Fibroblast of skin of right biceps (primary cell): Measurements from ENCODE around the gene SGSH.
A peak's percentile ranks its signal among the peaks of the same experiment; 100 is the strongest.
"Not testable (repeated sequence)": the region's sequence is repeated elsewhere in the genome, so short reads cannot be mapped to it uniquely, and the experiment has no call there.

Experiments
- DNase-seq: peaks from one replicate; pipeline ENCODE4 v3.0.0-alpha.2; 2013

SGSH gene

DNA sequence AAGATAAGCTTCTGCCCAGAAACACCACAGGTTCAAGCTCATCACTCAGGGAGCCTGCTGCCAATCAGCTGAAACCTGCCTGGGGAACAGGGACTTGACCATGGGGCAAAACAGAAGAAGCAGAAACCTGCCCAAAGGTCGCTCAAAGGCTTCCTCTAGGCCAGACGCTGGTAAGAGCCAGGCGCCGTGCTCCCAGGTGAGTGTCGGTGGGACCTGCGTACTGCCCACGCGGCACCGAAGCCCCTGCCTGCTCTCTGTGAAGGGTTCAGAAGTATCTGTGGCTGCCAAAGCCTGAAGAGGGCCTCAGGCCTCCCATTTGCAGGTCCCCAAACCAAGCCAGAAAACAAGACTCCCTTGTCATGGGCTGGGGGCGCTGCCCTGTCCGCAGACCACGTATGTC is 10.4 kb downstream of the SGSH start:
- no peak for DNase-seq

DNA sequence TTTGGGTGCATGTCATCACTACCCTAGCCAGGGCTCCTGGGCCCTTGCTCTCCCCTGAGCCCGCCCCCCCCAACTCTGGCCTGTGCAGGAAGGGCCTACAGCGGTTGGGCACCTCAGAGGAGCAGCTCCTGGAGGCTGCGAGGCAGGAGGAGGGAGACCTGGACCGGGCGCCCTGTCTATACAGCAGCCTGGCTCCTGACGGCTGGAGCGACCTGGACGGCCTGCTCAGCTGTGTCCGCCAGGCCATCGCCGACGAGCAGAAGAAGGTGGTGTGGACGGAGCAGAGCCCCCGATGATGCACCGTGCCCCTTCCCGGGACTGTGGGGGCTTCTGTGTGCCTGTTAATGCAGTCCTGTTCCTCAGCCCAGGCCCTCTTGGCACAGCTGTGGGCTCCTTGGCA is 12.1 kb downstream of the SGSH start:
- no peak for DNase-seq

DNA sequence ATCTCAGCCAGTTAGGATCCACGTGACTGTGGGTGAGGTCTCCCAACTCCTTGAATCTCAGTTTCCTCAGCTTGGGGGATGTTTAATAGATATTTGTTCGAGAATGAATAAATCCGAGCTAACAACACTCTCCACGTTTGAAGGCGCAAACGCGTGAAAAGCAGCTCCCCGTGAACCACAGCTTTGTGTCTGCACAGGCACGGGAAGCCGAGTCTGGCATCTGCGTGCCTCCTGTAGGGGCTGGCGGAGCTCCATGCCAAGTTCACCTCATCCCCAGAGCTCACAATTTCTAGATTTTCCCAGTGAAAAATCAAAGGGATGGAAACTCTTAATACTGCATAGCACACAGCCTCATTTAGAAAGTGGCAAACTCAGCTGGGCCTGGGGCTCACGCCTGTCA is 14.3 kb downstream of the SGSH start:
- DNase-seq = no peak

DNA sequence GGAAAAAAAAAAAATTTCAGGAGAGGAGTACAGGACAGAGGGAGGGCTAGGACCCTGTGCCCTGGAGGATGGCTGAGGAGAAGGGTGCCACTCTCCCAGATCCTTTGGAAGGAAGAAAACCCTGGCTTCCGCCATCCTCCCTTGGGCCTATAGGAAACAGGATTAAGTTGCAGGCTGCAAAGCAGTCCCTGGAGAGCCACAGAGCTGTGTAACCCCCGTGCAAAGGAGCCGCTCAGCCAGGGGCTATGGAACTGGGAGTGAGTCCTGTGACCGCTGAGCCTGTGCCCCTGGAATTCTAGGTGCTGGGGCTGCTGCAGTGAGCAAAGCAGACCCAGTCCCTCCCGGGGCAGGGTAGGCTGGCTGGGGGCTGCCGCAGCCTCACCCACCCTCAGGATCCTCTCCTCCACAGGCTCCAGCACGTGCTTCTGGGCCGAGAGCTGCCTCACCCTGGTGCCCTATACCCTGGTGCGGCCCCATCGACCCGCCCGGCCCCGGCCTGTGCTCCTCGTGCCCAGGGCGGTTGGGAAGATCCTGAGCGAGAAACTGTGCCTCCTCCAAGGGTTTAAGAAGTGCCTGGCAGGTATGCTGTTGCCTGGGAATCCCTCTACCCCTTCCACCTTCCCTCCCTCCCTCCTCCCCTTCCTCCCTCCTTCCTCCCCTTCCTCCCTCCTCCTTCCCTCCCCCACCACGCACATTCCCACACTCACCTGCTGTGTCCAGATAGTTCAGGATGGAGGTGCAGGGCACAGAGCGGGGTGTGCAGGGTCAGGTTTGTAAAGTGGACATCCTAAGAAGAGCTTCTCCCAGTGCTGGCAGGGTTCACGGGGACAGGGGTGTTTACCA is 15.3 kb downstream of the SGSH start:
- DNase-seq = no peak

DNA sequence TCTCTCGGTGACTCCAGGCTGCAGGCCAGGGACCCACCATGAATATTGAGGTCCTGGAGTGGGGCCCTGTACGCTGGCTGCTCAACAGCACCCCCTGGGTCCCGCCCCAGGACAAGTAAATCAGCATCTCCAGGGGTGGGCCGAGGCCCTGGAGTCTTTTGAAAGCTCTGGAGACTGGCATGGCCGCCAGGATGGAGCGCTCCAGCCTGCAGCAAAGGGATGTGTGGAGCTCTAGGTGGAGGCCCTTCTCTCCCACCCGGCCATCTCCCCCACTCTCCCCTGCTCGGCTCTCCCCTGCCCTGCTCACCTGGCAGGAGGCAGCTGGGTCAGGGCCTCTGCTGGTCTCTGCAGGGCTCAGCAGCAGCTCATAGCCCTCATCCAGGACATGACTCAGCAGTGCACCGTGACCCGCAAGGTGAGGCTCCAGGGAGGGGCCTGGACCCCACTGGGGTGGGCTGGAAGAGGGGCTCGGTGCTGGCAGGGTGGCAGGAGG is 16.6 kb downstream of the SGSH start:
- no peak for DNase-seq

DNA sequence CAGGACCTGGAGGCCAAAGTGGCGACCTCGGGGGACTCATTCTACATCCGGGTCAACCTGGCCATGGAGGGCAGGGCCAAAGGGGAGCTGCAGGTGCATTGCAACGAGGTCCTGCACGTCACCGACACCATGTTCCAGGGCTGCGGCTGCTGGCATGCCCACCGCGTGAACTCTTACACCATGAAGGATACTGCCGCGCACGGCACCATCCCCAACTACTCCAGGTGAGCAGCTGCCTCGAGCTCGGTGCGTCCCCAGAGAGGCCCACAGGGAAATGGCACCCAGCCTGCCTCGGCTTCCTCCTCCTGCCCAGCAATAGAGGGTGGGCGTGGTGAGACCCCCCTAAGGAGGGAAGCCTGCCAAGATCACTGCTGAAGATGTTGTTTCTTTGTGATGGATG is 17.9 kb downstream of the SGSH start:
- DNase-seq = no peak

DNA sequence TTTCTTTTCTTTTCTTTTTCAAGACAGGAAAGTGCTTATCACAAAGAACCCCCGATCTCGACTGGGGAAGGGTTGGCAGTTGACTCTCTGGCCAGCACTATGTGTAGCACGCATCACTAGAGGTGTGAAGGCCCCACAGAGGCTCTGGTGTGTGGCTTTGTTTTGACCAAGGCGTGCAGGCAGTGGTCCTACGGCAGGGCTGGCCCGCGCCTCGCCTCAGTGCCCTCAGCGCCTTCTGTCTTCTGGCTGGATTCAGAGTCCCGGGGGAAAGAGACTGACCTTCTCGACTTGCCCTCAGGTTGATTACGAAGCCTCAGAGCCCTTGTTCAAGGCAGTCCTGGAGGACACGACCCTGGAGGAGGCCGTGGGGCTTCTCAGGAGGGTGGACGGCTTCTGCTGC is 18.7 kb downstream of the SGSH start:
- no peak for DNase-seq

DNA sequence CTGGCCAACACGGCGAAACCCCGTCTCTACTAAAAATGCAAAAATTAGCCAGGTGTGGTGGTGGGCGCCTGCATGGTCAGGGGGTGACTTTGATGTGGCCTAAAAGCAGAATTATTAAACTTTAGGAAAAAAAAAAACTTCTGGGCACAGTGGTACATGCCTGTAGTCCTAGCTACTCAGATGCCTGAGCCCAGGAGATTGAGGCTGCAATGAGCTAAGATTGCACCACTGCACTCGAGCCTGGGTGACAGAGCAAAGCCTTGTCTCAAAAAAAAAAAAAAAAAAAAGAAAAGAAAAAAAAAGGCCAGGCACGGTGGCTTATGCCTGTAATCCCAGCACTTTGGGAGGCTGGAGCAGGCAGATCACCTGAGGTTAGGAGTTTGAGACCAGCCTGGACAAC is 20.8 kb downstream of the SGSH start:
- not testable (repeated sequence) for DNase-seq

DNA sequence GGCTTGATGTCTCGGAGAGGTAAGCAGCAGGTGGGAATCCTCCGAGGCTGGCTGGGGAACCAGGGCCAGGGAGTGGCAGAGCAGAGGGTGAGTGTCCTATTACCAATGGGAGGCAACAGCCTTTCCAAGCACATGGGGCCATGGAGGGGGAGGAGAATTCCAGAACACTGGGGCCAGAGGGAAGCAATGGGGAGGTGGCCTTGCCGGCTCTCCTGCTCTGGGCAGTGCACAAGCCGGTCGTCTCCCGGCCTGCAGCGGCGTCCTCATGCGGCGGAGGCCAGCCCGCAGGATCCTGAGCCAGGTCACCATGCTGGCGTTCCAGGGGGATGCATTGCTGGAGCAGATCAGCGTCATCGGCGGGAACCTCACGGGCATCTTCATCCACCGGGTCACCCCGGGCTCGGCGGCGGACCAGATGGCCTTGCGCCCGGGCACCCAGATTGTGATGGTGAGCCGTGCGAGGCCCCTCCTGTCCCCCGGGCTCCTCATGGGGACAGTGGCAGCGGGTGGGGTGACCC is 21.9 kb downstream of the SGSH start:
- DNase-seq = no peak

DNA sequence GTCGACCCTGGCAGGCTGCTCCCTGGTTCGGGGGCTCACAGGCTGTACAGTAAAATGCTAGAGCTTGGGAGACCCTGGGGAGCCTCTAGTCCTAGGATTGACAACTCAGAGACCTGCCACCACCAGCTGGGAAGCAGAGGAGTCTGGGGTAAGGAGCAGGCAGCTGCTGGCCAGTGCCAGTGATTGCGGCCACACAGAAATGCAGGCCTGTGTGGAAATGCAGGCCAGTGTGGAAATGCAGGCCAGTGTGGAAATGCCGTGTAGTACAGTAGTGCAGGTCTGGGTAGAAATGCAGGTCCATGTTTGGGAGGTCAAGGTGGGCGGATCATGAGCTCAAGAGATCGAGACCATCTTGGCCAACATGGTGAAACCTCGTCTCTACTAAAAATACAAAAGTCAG is 23.5 kb downstream of the SGSH start:
- no peak for DNase-seq

DNA sequence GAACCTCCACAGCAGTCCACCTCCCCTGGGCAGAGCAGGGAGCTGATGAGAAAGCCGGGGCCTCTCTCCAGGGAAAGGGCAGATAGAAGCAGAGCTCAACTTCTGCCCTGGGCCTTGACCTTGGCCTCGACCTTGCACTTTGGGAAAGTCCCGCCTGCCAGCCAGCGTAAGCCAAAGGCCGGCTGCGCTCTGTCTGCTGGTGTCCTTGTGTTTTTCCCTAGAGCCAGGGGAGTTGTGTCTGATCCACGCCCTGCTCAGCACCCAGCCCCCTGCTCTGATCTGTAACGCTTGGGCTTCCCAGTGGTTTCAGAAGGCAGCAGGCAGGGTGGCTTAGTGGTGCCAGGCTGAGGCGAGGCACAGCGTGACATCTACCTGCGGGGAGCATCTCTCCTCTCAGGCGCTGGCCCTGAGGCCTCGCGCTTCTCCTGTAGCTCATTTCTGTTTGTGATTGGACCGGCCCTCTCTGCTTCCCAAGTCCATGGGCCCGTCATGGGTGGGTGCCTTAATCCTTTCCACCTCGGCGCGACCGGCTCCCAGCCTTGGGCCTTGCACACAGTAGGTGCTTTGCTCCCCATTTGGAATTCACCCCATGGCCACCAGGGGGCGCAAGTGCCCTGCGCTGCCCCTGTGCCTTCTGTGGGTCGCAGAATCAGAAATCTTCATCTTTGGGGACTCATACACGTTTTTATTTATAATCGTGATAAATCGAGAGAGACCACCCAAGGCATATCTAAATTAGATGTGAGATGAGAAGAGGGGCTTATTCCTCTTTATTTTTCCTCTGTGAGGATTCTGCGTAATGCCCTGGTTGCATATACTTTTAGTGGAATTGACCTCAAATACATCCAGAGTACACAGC is 24.2 kb downstream of the SGSH start:
- DNase-seq = peak; percentile 17

DNA sequence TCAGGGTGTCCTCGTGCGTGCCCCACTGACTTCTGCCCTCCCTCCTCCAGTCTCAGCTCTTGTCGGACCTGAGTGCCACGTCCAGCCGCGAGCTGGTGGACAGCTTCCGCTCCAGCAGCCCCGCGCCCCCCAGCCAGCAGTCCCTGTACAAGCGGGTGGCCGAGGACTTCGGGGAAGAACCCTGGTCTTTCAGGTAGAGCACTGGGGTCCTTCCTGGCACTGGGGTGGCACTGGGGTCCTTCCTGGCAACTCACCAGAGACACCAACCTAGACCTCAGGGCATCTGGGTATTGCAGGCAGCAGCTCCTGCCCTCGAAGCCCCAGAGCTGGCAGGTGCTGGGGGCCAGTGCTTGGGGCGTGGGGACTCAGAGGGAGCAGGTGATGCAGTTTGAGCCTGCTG is 25.0 kb downstream of the SGSH start:
- DNase-seq = no peak

DNA sequence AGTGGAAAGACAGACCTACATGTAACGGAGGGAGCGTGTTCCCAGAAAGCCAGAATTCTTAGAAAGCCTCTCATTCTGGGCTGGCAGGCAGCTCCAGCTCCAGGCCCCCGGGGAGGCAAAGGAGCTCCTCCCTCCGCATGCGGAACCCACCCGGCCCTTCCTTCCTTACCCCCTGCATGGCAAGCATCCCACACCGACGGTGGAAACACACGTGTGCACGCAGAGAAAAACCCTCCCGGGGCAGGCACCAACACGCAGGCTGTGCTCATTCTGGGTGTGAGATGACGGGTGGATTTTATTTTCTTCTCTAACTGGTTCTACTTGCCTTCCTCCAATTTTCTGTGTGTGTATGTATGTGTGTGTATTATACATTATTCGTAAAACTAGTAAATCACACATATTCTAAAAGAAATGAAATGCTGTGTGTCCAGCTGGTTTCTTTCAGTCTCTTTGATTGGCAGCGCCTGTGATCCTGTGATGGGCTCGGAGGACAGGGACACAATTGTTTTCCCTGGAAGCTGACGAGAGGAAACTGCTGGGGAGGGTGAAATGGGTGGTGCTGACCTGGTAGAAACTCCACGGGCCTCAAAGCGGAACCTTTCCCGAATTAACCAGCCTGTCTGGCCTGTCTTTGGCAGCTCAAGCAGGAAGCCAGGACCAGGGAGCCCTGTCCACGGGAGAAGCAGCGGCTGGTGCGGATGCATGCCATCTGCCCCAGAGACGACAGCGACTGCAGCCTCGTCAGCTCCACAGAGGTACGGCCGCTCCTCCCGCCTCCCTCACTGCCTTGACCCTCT is 28.1 kb downstream of the SGSH start:
- DNase-seq = no peak

DNA sequence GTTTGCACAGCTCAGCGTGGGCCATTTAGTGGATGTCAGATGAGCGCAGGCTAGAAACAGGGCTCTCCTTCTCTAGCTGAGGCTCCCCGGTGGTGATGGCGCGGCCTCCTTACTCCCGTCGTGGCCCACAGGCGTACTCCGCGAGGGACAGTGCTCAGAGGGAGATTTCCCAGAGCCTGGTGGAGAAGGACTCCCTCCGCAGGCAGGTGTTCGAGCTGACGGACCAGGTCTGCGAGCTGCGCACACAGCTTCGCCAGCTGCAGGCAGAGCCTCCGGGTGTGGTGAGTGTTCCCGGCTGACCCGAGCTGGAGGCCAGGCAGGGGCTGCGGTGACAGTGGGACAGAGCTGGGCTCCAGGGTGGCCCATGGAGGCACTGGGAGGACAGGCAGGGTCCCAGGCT is 28.9 kb downstream of the SGSH start:
- no peak for DNase-seq

DNA sequence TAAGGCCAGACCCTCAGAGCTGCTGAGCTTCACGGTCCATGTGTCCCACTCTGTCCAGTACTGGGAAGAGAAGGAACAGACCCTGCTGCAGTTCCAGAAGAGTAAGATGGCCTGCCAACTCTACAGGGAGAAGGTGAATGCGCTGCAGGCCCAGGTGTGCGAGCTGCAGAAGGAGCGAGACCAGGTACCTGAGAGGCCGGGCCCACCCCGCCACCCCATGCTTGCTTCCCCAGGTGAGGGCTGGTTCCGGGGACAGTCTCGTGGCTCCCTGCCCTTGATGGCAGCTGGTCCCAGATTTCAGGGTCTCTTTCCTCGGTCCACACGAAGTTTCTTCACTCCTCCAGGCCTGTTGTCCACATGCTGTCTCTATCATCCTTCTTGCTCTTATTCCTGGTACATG is 29.4 kb downstream of the SGSH start:
- no peak for DNase-seq

DNA sequence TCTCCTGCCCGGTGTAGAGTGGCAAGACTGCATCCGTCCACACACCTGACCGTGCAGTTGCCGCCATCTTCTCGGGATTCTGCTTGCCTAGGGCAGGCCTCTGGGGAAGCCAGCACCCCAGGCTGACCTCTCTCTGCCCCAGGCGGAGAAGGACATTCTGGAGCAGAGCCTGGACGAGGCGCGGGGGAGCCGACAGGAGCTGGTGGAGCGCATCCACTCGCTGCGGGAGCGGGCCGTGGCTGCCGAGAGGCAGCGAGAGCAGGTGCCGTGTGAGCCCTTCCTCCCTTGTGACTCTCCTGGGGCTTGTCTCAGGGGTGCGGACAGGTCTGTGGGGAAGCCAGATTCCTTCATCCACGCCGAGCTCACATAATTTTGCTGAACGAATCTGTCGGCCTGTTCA is 30.5 kb downstream of the SGSH start:
- no peak for DNase-seq

DNA sequence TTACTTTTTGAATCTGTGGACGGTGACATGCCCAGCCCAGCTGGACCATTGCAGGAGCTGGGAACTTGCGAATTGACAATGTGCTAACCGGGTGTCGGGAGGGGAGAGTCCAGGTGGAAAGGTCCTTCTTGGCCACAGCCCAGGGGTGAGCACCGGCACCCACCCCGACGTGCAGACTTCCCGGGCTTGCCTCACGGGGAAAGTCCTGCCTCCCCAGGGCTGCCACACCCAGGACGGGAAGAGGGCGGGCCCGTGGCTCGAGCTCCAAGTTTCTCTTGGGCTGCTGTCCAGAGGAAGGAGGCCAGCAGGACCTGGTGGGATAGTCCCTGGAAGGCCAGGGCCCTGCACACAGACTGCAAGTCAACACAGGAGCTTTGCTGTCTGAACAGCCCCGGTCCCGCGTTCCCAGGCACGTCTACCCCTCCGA is 32.6 kb downstream of the SGSH start:
- DNase-seq = no peak

DNA sequence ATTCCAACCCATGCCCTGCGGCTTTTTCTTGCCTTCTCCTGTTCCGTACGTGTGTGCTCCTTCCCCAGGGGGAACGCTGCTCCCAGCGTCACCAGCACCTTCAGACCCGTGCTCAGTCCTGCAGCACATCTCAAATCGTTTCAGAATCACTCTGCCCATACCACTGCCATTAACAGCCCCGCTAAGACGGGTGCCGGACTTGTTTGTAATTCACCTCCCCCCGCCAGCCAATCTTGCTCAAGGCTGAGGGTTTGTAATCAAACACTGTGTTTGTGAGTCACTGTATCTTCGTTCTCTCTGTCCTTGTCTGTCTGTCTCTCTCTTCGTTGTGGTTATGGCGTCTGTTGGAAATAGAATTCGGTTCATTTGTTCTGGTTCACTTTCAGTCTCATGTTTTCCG is 33.0 kb downstream of the SGSH start:
- peak; percentile 5 for DNase-seq

DNA sequence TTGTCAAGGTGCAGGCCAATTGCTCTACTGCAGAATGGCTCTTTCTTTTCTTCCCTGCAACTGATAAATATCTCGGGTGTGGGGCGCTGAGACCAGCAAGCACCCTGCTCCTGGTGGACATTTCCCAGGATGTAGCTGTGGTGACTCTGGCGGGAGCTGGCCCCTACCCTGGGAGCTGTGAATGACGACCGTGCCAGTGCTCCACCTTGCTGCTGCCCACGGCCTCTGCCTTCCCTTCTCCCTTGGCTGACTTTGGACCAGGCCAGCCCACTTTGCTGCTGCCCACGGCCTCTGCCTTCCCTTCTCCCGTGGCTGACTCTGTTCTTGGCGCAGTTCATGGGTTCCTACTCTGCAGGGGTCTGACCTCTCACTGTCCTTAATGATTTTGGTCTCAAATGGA is 34.2 kb downstream of the SGSH start:
- no peak for DNase-seq

DNA sequence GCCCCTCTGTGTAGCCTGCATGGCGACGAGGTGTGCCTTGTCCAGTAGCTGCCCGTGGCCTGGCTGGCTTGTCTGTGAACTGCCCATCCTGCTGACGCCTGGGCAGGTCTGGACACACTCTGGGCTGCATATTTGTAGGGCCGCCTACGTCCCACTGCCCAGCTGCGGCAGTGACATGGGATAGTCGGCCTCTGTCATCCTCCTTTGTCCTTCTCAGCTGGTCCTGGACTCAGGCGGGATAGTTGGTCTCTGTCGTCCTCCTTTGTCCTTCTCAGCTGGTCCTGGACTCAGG is 35.8 kb downstream of the SGSH start:
- no peak for DNase-seq

DNA sequence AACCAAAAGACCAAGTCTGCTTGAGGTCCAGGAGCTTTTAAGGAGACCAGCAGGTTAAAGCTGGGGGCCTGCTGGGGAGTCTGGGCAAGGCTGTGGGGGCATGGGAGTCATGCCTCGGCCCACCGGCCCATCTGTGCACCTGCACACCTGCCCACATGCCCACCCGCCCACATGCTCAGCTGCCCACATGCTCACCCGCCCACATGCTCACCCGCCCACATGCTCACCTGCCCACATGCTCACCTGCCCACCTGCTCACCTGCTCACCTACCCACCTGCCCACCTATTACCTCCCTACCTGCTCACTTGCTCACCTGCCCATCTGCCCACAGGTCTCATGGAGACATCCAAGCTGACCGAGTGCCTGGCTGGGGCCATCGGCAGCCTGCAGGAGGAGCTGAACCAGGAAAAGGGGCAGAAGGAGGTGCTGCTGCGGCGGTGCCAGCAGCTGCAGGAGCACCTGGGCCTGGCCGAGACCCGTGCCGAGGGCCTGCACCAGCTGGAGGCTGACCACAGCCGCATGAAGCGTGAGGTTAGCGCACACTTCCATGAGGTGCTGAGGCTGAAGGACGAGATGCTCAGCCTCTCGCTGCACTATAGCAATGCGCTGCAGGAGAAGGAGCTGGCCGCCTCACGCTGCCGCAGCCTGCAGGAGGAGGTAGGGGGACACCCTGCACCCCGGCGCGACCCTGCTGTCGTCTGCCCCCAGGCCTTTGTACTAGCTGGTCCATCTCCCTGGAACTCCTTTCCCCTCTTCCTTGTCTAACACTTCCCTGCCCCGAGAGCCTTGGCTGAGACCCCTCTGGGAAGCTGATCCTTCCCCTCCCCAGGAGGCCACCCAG is 36.3 kb downstream of the SGSH start:
- DNase-seq = no peak

DNA sequence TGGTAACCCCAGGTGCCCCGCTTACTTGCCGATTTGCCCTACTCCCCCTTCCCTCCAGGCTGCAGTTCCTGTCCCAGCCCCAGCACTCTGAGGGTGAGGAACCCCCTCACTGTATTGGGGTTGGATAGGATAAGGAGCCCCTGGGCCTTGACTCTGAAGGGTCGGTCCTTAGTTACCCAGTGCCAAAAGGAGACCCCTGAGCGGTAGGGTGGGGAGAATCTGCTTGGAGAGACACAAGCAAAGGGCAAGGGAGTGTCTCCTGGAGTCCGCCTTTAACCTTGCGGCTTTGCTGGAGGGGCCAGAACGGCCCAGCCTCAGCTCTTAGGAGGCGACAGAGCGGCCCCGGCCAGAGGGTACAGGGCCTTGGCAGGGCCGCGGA is 37.3 kb downstream of the SGSH start:
- DNase-seq = no peak
